ENCODE measurements around the gene DSE.

DNA sequence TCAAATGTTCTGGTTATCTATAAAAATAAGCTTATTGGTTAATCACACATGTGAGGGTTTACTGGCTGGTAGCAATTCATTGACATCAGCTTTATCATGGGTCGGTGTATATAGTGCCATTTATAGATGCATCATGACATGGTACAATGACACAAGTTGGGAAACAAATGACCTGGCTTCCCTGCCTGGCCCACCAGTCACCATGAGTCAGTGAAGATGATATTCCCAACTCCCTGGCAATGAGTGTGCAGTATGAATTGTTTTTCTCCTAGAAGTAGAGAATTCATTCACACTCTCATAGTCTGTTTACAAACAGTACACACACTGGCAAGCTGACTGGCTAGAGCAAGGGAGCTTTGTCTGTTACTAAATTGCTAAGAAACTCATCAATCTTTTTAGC lies 53.3 kb downstream of the DSE start:
- TF ChIP-seq, protein P1, sequence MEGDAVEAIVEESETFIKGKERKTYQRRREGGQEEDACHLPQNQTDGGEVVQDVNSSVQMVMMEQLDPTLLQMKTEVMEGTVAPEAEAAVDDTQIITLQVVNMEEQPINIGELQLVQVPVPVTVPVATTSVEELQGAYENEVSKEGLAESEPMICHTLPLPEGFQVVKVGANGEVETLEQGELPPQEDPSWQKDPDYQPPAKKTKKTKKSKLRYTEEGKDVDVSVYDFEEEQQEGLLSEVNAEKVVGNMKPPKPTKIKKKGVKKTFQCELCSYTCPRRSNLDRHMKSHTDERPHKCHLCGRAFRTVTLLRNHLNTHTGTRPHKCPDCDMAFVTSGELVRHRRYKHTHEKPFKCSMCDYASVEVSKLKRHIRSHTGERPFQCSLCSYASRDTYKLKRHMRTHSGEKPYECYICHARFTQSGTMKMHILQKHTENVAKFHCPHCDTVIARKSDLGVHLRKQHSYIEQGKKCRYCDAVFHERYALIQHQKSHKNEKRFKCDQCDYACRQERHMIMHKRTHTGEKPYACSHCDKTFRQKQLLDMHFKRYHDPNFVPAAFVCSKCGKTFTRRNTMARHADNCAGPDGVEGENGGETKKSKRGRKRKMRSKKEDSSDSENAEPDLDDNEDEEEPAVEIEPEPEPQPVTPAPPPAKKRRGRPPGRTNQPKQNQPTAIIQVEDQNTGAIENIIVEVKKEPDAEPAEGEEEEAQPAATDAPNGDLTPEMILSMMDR (IDR thresholded peaks at IDR 0.05; ENCODE audit: poor library complexity, severe bottlenecking) = no peak
- no peak for TF ChIP-seq RAD21 (conservative IDR thresholded peaks at IDR 0.05)

Measured in neural cell (in vitro differentiated cells).